ENCODE results near the gene CENPA.
"Not testable (repeated sequence)": the region's sequence is repeated elsewhere in the genome, so short reads cannot be mapped to it uniquely, and the experiment has no call there.

Gene CENPA

DNA sequence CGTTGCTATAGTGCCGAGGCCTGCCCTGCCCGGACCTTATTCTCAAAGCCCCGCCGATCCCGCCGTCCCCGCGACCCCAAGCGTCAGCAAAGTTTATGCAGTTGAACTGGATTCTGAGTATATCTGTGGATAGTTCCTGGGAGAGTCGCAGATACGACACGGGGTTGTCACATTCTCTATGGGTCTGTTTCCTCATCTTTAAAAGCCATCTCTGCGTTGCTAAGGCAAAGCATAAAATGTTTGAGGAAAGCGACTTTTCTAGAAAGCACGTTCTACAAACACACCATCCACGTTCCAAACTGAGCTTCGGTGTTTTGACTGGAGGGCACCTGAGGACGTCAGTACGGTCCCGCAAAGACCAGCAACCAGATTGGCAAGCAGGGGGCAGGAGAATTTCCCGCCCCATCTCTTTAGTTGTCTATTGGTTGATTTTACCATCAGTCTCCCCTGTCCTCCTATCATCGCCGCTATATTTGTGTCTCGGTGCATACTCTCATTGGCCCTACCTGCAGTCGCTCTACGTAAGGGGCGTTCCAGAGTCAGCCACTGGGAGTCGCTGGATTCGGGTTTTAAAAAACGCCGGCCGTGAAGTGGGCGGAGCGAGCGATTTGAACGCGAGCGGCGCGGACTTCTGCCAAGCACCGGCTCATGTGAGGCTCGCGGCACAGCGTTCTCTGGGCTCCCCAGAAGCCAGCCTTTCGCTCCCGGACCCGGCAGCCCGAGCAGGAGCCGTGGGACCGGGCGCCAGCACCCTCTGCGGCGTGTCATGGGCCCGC is at the start of gene CENPA:
Gene CENPA (plus strand): TSS at position 626 of the 776 bp plus-strand sequence. CDS start 141 bp downstream, at position 767.
- peak; percentile 91 for DNase-seq (ENCODE audit: low read depth)

DNA sequence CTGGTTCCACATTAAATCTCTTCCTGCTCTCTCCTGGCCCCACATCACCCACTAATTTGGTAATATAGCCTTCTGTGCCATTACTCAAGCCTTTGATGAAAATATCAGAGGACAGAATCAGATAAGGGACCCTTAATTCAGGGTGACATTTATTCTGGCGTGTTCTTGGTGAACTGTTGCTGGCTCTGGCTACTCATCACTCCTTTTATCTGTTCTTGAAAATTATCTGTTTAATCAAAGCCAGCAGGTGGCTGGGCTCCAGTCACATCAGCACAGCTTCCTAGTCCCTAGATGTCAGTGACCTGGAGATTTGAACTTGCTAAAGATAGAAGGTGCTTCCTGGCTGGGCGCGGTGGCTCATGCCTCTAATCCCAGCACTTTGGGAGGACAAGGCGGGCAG is 48.6 kb upstream of the CENPA start:
- DNase-seq (ENCODE audit: low read depth) = no peak

DNA sequence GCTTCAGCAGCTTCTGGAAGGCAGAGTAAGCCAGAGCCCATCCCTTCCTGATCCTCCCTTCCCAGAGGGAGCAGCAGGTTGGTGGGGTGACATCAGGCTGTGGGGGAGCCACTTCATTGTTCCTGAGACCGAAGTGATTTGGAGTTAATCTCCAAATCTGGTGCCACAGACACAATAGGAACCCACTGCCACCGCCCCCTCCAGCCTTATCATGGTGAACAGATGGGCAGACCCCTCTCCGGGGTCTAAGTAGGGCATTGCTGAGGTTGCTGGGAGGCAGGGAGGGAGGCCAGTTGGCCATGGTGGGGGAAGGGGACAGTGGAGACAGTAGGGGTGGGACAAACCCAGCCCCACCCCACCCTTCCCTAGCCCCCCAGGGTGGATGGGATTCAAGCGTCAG is 47.4 kb upstream of the CENPA start:
- DNase-seq (ENCODE audit: low read depth) = no peak

DNA sequence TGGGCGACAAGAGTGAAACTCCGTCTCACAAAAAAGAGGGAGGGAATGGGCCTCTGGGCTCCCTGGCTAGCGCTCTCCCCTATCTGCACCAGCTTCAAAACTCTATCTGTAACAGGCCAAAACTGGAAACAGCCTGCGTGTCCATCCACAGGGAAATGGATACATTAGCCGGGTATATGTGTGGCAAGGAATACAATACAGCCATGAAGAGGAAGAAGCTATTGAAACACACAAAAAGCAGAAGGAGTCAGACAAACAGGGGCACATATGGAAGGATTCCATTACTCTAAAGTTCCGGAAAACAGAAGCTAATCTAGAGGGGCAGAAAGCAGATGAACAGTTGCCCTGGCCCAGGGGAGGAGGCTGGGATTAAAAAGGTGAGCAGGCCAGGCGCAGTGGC is 46.3 kb upstream of the CENPA start:
- no peak for DNase-seq (ENCODE audit: low read depth)

DNA sequence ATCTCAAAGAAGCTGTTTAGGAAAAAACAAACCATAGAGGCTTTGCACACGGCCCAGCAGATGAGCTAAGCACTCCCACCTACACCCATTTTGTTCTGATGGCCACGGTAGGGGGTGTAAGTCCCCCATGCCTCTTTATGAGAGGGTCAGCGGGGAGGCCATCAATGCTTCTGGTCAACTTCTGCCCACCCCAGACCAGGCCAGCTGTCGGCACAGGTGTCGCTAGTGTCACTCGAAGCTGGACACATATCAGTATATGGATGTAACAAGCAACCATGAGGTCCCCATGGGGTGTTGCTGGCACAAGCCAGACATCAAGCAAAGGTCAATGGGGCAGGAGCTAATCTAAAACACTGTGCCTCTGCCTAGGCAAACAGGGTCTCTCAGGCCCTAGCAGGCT is 45.5 kb upstream of the CENPA start:
- DNase-seq (ENCODE audit: low read depth) = no peak

DNA sequence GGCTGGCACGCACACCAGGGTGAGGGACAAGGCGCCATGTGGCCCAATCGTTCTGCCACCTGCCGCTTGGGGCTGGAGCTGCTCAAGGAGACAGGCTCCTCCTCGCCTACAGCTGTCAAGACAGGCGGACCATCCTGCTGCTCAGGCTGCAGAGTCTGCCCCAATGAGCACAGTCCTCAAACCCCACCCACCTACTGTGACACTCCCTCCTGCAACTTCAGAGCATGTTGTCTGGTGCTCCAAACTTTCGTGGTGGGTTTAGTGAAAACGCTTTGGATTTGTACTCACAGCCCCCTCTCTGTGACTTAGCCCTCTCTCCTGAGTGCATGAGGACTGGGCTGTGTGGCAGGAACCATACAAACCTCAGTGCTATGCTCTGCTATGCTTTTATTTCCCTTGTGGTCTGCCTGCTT is 45.0 kb upstream of the CENPA start:
- DNase-seq (ENCODE audit: low read depth) = no peak

DNA sequence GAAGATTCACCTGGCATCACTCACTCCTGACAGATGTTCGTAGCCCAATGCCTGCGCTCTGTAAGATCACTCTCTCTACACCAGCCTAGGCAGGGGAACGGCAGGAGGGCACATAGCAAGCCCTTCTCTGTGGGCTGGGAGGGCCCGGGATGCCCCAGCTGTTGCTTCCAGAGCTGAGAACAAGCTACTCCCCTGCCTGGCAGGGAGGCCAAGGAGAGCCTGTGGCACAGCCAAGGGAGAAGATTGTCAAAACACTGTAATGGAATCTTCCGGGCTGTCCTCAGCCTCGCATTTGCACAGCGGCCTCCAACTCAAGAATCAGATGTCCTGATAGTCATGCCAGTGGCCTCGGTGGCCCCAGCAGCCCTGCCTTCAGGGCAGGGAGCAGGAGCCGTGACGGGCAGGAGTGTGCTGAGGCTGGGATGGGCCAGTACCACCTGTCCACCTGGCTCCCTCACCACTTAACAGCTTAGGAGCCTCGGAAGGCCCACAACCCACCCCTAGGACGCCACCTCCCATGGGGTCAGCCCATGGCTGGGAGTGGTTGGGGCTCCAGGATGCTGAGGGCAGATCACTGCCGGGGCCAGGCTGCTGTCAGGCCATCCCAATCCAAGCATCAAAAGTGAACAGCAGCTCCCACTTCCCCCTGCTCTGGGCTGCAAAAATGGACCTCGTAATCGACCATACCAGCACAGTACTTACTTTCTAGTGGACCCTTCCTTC is 43.6 kb upstream of the CENPA start:
- DNase-seq (ENCODE audit: low read depth) = no peak

DNA sequence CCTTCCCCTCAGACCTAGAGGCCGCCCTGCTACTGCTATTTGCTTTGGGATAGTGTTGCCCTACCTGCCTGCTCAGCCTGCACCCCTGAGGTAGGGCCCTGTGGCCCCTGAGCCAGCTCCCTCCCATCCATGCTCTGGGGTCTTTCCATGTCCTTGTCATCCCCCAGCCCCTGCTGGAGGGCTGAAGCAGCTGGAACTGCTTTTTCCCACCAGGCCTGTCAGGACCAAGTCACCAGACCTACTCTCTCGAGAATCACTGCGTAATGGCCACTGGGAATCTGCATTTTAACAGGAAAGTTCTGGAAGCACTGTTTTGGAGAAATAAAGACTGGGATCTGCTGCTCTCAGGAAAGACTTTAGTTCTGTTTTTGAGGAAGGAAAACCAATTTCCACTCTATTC is 42.0 kb upstream of the CENPA start:
- DNase-seq (ENCODE audit: low read depth) = no peak

DNA sequence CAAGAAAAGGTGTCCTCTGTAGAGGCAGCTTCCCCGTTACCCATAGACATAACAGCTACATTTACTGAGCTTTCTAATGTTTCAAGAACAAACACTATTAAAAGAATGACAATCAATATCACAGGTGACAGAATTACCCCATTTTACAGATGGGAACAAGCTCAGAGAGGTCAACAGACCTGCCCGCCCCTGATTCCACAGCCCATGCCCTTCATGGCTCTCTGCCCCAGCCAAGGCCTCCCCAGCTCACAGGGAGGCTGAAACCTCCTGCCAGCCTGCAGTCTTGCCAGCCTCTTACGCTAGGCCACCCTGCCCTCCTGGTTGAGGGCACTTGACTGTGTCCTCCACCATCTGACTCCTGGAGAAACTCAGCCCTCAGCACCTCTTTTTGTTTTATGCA is 40.9 kb upstream of the CENPA start:
- no peak for DNase-seq (ENCODE audit: low read depth)

DNA sequence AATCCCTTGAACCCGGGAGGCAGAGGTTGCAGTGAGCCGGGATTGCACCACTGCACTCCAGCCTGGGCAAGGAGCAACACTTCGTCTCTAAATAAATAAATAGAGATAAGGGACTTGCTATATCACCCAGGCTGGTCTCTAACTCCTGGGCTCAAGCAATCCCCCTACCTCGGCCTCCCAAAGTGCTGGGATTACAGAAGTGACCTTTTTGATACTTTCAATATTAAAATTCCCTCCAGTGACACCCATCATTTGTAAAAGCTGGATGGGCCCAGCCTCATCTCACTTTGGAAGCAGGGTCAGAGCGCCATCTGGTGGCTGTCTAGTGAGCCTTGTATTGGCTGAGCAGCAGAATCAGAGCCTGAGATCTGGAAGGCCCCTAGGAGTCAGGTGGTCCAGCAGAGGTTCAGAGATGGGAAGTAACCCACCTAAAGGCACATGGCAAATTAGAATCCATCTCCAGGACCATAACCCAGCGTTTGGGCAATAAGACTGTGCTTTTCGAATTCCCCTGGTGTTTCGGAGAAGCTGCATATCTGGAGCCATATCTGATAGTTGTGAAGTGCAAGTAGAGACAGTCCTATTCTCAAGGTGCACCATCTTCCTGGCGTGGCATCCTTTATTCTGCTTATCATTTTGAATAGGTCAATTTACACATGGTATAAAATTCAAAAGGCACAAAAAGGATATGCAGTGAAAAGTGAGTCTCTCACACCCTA is 40.1 kb upstream of the CENPA start:
- DNase-seq (ENCODE audit: low read depth) = peak; percentile 57

DNA sequence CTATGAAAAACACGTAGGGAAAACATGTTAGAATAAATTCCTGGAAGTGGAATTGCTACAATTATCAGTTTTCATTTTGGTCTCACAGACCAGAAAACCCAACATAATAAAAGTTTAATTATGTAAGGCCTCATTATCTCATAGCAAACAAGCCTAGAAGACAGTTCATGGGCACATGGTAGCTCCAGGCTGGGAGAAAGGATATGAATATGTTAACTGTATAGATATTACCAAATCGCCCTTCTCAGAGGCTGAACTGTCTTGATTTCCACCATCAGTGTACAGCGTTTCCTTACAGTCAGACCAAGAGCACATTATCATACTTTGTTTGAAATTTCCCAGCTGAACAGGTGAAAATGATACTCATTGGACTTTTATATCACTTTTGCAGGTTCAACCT is 38.9 kb upstream of the CENPA start:
- no peak for DNase-seq (ENCODE audit: low read depth)

DNA sequence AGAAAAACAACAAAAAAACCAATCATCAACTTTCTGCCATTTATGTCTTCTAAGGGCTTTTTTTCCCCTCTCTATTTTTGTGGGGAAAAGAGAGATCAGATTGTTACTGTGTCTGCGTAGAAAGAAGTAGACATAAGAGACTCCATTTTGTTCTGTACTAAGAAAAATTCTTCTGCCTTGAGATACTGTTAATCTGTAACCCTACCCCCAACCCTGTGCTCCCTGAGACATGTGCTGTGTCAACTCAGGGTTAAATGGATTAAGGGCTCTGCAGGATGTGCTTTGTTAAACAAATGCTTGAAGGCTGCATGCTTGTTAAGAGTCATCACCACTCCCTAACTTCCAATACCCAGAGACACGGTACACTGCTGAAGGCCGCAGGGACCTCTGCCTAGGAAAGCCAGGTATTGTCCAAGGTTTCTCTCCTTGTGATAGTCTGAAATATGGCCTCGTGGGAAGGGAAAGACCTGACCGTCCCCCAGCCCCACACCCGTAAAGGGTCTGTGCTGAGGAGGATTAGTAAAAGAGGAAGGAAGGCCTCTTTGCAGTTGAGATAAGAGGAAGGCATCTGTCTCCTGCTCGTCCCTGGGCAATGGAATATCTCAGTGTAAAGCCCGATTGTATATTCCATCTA is 36.0 kb upstream of the CENPA start:
- DNase-seq (ENCODE audit: low read depth) = not testable (repeated sequence)

DNA sequence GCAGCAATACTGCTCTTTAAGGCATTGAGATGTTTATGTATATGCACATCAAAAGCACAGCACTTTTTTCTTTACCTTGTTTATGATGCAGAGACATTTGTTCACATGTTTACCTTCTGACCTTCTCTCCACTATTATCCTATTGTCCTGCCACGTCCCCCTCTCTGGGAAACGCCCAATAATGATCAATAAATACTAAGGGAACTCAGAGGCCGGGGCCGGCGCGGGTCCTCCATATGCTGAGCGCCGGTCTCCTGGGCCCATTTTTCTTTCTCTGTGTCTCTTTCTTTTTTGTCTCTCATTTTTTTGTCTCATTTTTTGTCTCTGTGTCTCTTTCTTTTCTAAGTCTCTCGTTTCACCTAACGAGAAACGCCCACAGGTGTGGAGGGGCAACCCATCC is 35.4 kb upstream of the CENPA start:
- DNase-seq (ENCODE audit: low read depth) = not testable (repeated sequence)

DNA sequence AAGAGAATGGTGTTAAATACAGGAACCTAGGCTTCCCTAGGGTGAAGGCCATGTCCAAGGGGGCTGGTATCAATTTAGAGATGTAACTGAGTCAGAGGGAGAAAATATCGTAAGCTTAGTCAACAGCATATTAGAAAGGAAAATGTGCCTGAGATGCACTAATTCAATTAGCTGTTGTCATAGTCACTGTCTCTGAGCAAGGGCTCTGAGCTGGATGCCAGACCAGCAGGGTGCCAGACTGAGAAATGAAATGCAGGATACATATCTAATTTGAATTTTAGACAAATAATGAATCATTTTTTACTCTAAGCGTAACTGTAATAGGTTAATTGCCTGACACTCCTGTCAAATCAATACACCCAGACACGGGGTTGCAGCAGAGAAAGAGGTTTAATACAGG is 33.2 kb upstream of the CENPA start:
- no peak for DNase-seq (ENCODE audit: low read depth)

DNA sequence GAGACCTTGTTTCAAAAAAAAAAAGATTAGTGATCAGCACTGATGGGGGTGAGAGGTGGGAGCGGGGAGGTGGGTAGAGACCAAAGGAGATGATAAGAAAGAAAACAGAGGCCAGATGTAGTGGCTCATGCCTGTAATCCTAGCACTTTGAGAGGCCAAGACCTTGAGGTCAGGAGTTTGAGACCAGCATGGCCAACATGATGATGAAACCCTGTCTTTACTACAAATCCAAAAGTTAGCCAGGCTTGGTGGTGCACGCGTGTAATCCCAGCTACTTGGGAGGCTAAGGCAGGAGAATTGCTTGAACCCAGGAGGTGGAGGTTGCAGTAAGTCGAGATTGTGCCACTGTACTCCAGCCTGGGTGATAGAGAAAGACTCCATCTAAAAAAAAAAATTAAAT is 31.3 kb upstream of the CENPA start:
- DNase-seq (ENCODE audit: low read depth) = no peak

DNA sequence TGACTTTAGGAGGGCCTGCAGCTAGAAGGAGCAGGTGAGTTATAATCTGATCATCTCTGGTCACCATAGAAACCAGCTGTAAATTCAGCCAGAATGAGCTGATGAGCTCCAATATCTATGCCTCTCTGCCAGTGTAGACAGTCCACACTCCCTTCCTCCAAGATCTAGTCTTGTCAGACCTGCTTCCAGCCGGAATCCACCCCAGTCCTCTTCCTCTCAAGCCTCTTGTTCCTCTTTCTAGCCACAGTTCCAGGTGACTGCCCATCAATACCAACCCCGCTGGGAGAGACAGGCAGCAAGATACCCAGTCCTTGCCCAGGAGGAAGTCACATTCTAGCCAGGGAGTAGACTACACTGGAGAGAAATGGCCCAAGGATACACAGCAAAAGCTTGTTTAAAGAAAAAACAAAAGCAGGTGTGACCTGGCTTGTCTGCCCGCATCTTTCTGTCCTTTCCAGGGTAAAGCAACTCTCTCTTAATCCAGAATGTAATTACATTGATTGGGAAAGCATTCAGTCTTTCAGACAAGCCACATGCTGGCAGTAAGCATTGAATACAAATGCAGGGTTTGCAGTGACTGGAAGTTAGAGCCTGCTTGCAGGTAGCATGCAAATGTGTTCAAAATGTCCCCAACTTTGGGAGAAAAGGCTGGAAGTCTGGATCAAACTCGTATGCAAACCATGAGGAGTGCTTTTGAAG is 30.7 kb upstream of the CENPA start:
- DNase-seq (ENCODE audit: low read depth) = no peak

DNA sequence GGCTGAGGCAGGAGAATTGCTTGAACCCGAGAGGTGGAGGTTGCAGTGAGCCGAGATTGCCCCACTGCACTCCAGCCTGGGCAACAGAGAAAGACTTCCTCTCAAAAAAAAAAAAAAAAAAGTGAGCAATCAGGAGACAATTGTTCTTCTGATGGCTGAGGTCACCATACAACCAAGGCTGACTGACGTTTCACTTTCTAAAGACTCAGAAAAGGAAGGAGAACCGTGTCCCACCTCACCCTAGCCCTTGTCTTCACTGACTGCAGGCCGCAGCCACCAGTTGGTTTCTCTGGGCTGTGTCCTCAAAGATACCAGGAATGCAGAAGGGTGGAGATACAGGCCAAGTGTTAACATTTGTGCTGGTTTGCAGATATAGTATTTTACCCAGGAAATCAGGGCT is 29.5 kb upstream of the CENPA start:
- DNase-seq (ENCODE audit: low read depth) = no peak

DNA sequence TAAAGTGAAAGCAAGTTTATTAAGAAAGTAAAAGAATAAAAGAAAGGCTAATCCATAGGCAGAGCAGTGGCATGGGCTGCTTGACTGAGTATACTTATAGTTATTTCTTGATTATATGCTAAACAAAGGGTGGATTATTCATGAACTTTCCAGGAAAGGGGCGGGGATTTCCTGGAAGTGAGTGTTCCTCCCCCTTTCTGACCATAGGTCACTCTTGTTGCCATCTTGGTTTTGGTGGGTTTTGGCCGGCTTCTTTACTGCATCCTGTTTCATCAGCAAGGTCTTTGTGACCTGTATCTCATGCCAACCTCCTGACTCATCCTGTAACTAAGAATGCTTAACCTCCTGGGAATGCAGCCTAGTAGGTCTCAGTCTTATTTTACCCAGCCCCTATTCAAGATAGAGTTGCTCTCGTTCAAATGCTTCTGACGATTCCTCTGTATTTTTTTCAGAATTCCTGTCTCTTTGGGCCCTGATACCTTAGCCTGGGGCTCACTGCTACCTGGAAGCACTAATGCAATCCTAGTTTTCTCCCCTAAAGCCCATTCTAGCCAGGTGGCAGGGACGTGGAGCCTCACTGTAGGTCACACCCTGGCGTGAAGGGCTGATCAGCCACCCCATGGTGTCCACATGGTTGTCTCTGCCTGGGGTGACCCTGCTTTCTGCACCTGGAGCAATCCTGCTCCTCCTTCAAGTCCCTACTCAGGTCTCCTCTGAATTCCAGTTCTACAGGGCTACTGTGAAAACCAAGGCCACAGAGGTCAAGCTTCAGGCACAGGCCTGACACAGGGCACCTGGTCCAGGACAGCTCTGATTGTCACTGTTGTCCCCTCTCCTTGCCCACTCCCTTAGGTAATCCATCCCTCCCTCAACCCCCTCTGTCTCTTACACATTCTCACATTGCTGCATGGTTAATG is 27.7 kb upstream of the CENPA start:
- DNase-seq (ENCODE audit: low read depth) = no peak

DNA sequence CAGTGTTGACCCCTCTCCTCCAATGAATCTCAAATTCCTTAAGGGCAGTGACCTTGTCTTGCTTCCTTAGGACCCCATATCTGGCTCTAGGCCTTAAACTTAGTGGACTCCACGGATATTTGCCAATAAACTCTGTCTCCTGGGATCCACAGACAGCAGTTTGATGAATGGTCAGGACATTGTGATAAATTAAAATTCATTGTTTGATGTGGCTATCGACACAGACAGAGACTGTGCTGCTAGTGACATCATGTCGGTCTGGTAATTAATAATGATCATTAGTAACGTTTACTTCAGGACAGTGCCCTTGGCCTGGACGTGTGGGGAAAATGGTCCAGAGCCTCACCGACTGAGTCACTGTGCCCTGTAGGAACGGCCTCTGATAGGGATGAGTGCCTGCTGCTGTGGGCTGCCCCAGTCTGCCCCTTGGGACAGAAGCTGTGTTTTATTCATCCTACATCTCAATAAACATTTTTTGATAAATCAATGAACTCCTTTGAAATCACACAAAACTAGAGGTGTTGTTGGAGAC is 27.0 kb upstream of the CENPA start:
- DNase-seq (ENCODE audit: low read depth) = no peak

DNA sequence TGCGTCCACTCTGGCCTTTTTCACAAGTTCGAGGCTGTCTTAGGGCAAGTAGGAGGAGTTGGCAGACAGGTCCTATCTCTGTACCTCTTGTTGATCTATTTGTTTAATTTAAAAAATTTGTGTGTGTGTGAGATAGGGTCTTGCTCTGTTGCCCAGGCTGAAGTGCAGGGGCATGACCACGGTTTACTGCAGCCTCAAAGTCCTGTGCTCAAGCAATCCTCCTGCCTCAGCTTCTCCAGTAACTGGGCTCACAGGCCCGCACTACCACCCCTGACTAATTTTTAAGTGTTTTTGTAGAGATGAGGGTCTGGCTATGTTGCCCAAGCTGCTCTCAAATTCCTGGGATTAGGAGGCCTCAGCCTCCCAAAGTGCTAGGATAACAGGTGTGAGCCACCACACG is 26.0 kb upstream of the CENPA start:
- no peak for DNase-seq (ENCODE audit: low read depth)

DNA sequence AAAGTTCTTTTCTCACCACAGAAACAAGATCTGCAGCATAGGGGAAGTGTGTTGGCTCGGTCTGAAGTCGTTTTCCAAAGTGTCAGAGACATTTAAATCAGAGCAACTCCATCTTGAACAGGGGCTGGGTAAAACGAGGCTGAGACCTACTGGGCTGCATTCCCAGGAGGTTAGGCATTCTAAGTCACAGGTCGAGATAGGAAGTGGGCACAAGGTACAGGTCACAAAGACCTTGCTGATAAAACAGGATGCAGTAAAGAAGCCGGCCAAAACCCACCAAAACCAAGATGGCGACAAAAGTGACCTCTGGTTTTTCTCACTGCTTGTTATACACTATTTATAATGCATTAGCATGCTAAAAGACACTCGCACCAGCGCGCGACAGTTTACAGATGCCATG is 24.9 kb upstream of the CENPA start:
- not testable (repeated sequence) for DNase-seq (ENCODE audit: low read depth)
